IMR-90 (cell line): ENCODE results near the gene PRKAB1. TPM values are rescaled to one million over a fixed set of nuclear protein-coding genes. Genes with fewer than 3 reads are reported as not detected.

Experiments used
- ATAC-seq: fragments of 200-7000 bp; cut with Tn5 transposase; 2 replicates; pipeline ENCODE4 v1.9.1; 2020; ENCODE audit warnings: low read depth, mild to moderate bottlenecking, moderate library complexity
- BruUV-seq: library from RNA; stranded (reverse); fragments of 400-500 nt; replicated peaks from 2 replicates; lab custom pipeline; 2021; lab: Mats Ljungman, UMichigan
- CTCF ChIA-PET: fragments of 300-600 bp; formaldehyde crosslinking; extraction: SDS; loops from one replicate; lab custom pipeline; 2021; ENCODE audit warnings: antibody characterized with exemption; lab: Yijun Ruan, JAX
- POLR2A ChIA-PET: fragments of 300-600 bp; sonication (Branson Sonifier 250); formaldehyde crosslinking; loops from one replicate; lab custom pipeline; 2022; ENCODE audit warnings: antibody characterized with exemption; ENCODE audit not compliant: unreplicated experiment; lab: Charles Lee
- DNase-seq: peaks from one replicate; pipeline ENCODE4 v3.0.0; 2013
- H2AFZ ChIP-seq: replicated peaks from 2 replicates; pipeline ENCODE3; 2013; ENCODE audit warnings: low read length, mild to moderate bottlenecking; ENCODE audit not compliant: poor library complexity
- H2AK5ac ChIP-seq: 2 replicates; pipeline ENCODE4 v1.6.1; 2013; ENCODE audit warnings: low read depth, low read length, inconsistent platforms
- H2AK9ac ChIP-seq: replicated peaks from 2 replicates; pipeline ENCODE3; 2013; ENCODE audit warnings: mild to moderate bottlenecking, low read depth, low read length, moderate library complexity; ENCODE audit not compliant: poor library complexity
- H2BK120ac ChIP-seq: 2 replicates; pipeline ENCODE4 v1.6.1; 2013; ENCODE audit warnings: low read depth, low read length, inconsistent platforms
- H2BK15ac ChIP-seq: 3 replicates; pipeline ENCODE4 v1.6.1; 2013; ENCODE audit warnings: low read depth, low read length, inconsistent platforms
- H2BK20ac ChIP-seq: 2 replicates; pipeline ENCODE4 v1.6.1; 2013; ENCODE audit warnings: low read depth, mild to moderate bottlenecking, inconsistent platforms, low read length, moderate library complexity
- H2BK5ac ChIP-seq: 2 replicates; pipeline ENCODE4 v1.6.1; 2013; ENCODE audit warnings: mild to moderate bottlenecking, low read depth, low read length, inconsistent platforms; ENCODE audit not compliant: poor library complexity, severe bottlenecking
- H3K14ac ChIP-seq: replicated peaks from 2 replicates; pipeline ENCODE4 v1.6.1; 2013; ENCODE audit warnings: low read depth, low read length, inconsistent platforms
- H3K18ac ChIP-seq: 2 replicates; pipeline ENCODE4 v1.6.1; 2013; ENCODE audit warnings: low read depth, low read length, control low read depth
- H3K23ac ChIP-seq: 2 replicates; pipeline ENCODE4 v1.6.1; 2013; ENCODE audit warnings: low read depth, low read length, inconsistent platforms
- H3K27ac ChIP-seq: 2 replicates; pipeline ENCODE4 v1.5.1; 2013; ENCODE audit warnings: mild to moderate bottlenecking, control low read depth, low read length; ENCODE audit not compliant: insufficient read depth
- H3K27me3 ChIP-seq: 2 replicates; pipeline ENCODE4 v1.6.1; 2013; ENCODE audit warnings: low read length; ENCODE audit not compliant: control insufficient read depth, insufficient read depth
- H3K36me3 ChIP-seq: 2 replicates; pipeline ENCODE4 v1.6.1; 2013; ENCODE audit warnings: low read length, mixed read lengths; ENCODE audit not compliant: control insufficient read depth, insufficient read depth
- H3K4ac ChIP-seq: 2 replicates; pipeline ENCODE4 v1.6.1; 2013; ENCODE audit warnings: low read depth, low read length, inconsistent platforms
- H3K4me1 ChIP-seq: 2 replicates; pipeline ENCODE4 v1.6.1; 2013; ENCODE audit warnings: low read length, mixed read lengths; ENCODE audit not compliant: control insufficient read depth, insufficient read depth
- H3K4me2 ChIP-seq: 2 replicates; pipeline ENCODE4 v1.6.1; 2013; ENCODE audit warnings: low read depth, mild to moderate bottlenecking, control low read depth, low read length, moderate library complexity
- H3K4me3 ChIP-seq: 2 replicates; pipeline ENCODE4 v1.5.1; 2013; ENCODE audit warnings: low read depth, mild to moderate bottlenecking, control low read depth, low read length, moderate library complexity; ENCODE audit not compliant: insufficient read depth
- H3K56ac ChIP-seq: 2 replicates; pipeline ENCODE4 v1.6.1; 2013; ENCODE audit warnings: low read length, inconsistent platforms; ENCODE audit not compliant: insufficient read depth; ENCODE audit errors: extremely low read depth
- H3K79me1 ChIP-seq, 2 experiments: 2 replicates each; pipeline ENCODE4 v1.6.1; 2013; ENCODE audit warnings: low read length in 2 of 2, inconsistent platforms in 1 of 2, low read depth in 1 of 2
- H3K9ac ChIP-seq: 2 replicates; pipeline ENCODE4 v1.6.1; 2013; ENCODE audit warnings: low read depth, low read length, control low read depth
- H3K9me1 ChIP-seq: 2 replicates; pipeline ENCODE4 v1.6.1; 2013; ENCODE audit warnings: low read length, inconsistent platforms; ENCODE audit not compliant: insufficient read depth
- H3K9me3 ChIP-seq: 2 replicates; pipeline ENCODE4 v1.6.1; 2013; ENCODE audit warnings: low read length; ENCODE audit not compliant: control insufficient read depth, insufficient read depth
- H4K20me1 ChIP-seq: 2 replicates; pipeline ENCODE4 v1.6.1; 2013; ENCODE audit warnings: low read length, inconsistent platforms; ENCODE audit not compliant: insufficient read depth
- H4K5ac ChIP-seq: 2 replicates; pipeline ENCODE4 v1.6.1; 2013; ENCODE audit warnings: mild to moderate bottlenecking, low read depth, low read length, control low read depth
- H4K8ac ChIP-seq, 2 experiments: 2 replicates each; pipeline ENCODE4 v1.6.1; 2013; ENCODE audit warnings: low read depth in 2 of 2, low read length in 2 of 2, control low read depth in 1 of 2, inconsistent platforms in 1 of 2
- H4K91ac ChIP-seq: 2 replicates; pipeline ENCODE4 v1.6.1; 2013; ENCODE audit warnings: low read depth, low read length, inconsistent platforms; ENCODE audit not compliant: insufficient read depth
- BHLHE40 ChIP-seq: fragments of 150-350 bp; IDR thresholded peaks from 2 replicates; pipeline ENCODE4 v1.6.1; 2016; ENCODE audit warnings: mild to moderate bottlenecking, low read depth, low read length
- CEBPB ChIP-seq: IDR thresholded peaks from 2 replicates; pipeline ENCODE4 v1.6.1; 2012; ENCODE audit warnings: low read depth, low read length, improper control_type of control experiment
- CHD1 ChIP-seq: IDR thresholded peaks from 2 replicates; pipeline ENCODE4 v1.6.1; 2012; ENCODE audit warnings: low read depth, low read length, improper control_type of control experiment
- CTCF ChIP-seq: conservative IDR thresholded peaks from 2 replicates; pipeline ENCODE4 v1.5.1; 2012; ENCODE audit warnings: mild to moderate bottlenecking, low read depth, low read length, improper control_type of control experiment
- ELK1 ChIP-seq: fragments of 150-350 bp; IDR thresholded peaks from 2 replicates; pipeline ENCODE4 v1.6.1; 2016; ENCODE audit warnings: low read depth, mild to moderate bottlenecking, low read length, moderate library complexity, borderline replicate concordance
- FOS ChIP-seq: fragments of 150-350 bp; IDR thresholded peaks from 2 replicates; pipeline ENCODE4 v1.6.1; 2016; ENCODE audit warnings: low read depth, low read length
- MAFK ChIP-seq: IDR thresholded peaks from 2 replicates; pipeline ENCODE4 v1.6.1; 2012; ENCODE audit warnings: low read depth, low read length, improper control_type of control experiment
- MAZ ChIP-seq: IDR thresholded peaks from 2 replicates; pipeline ENCODE4 v1.6.1; 2012; ENCODE audit warnings: low read depth, mild to moderate bottlenecking, low read length, improper control_type of control experiment, moderate library complexity, borderline replicate concordance
- MXI1 ChIP-seq: IDR thresholded peaks from 2 replicates; pipeline ENCODE4 v1.6.1; 2012; ENCODE audit warnings: low read depth, mild to moderate bottlenecking, low read length, moderate library complexity, borderline replicate concordance
- NFE2L2 ChIP-seq: fragments of 150-350 bp; IDR thresholded peaks from 2 replicates; pipeline ENCODE4 v1.6.1; 2016; ENCODE audit warnings: low read depth, mild to moderate bottlenecking, low read length
- POLR2A ChIP-seq: IDR thresholded peaks from 2 replicates; pipeline ENCODE4 v1.6.1; 2012; ENCODE audit warnings: mild to moderate bottlenecking, low read depth, low read length
- RAD21 ChIP-seq: IDR thresholded peaks from 2 replicates; pipeline ENCODE4 v1.6.1; 2012; ENCODE audit warnings: low read length, improper control_type of control experiment
- RCOR1 ChIP-seq: IDR thresholded peaks from 2 replicates; pipeline ENCODE4 v1.6.1; 2012; ENCODE audit warnings: mild to moderate bottlenecking, low read length, improper control_type of control experiment; ENCODE audit not compliant: insufficient replicate concordance
- RFX5 ChIP-seq: IDR thresholded peaks from 2 replicates; pipeline ENCODE4 v1.8.0; 2012; ENCODE audit warnings: low read depth, mild to moderate bottlenecking, low read length, moderate library complexity
- SMC3 ChIP-seq: fragments of 150-350 bp; IDR thresholded peaks from 2 replicates; pipeline ENCODE4 v1.6.1; 2016; ENCODE audit warnings: low read depth, mild to moderate bottlenecking, antibody characterized with exemption, low read length, moderate library complexity
- USF2 ChIP-seq: fragments of 150-350 bp; IDR thresholded peaks from 2 replicates; pipeline ENCODE4 v1.6.1; 2017; ENCODE audit warnings: mild to moderate bottlenecking, antibody characterized with exemption, low read length, low read depth
- dilution Hi-C: fragments of 300-500 bp; cut with HindIII; formaldehyde crosslinking; loops from one replicate; pipeline ENCODE4 v1.14.3; 2018; ENCODE audit warnings: low sequenced_read_pairs; ENCODE audit not compliant: unreplicated experiment
- in situ Hi-C: fragments of 300-500 bp; cut with MboI; formaldehyde crosslinking; loops from 3 replicates; pipeline ENCODE4 v1.14.3; 2019; ENCODE audit warnings: low sequenced_read_pairs, inconsistent platforms, mixed read lengths
- intact Hi-C: fragments of 100-400 bp; cut with micrococcal nuclease; formaldehyde crosslinking; loops from 2 replicates; pipeline ENCODE4 v1.10.0; 2022
- polyA plus RNA-seq, 3 experiments: library from polyadenylated mRNA; depleted of rRNA; stranded (reverse); fragments of >200 nt; gene quantifications; 2 replicates each; pipeline ENCODE4 v1.2.3, GENCODE V29; 2012; ENCODE audit warnings: low replicate concordance in 1 of 3
- total RNA-seq: library from RNA; depleted of rRNA; stranded (reverse); fragments of >200 nt; gene quantifications from 2 replicates; pipeline ENCODE4 v1.2.3, GENCODE V29; 2012

Gene PRKAB1
- total and polyA plus RNA-seq, 2 of the 4 experiments (the other 2 are of a cell fraction): 9.7 to 19.3 TPM

- Histone ChIP-seq H3K14ac (no peak overlapping the region), H4K91ac (no peak overlapping the region), H3K9me1 (no peaks in the 10 kb centered on the region; the same call in 1 of the 2 replicates), H3K4me1 (peaks cover 3% of the 10 kb centered on the region), H2AFZ (no peak overlapping the region), H3K4ac (no peak overlapping the region), H3K27ac (no peak overlapping the region), H3K56ac (no peak overlapping the region), H2BK20ac (no peak overlapping the region), H3K27me3 (no peaks in the 10 kb centered on the region), H2BK120ac (no peak overlapping the region), H3K9me3 (no peaks in the 10 kb centered on the region), H3K23ac (no peak overlapping the region), H3K36me3 (peaks cover 2% of the 10 kb centered on the region; the same call in 1 of the 2 replicates), H4K20me1 (no peaks in the 10 kb centered on the region), H3K4me2 (no peak overlapping the region), H3K4me3 (no peak overlapping the region), H3K79me1 (no peaks in the 10 kb centered on the region; a peak in 1 of 4 replicates), H4K8ac (no peak overlapping the region), H3K9ac (no peak overlapping the region), H2AK9ac (no peak overlapping the region), H2AK5ac (no peak overlapping the region), H2BK15ac (no peak overlapping the region), H4K5ac (no peak overlapping the region), H3K18ac (no peak overlapping the region), H2BK5ac (no peak overlapping the region)
- no TSS peak for BruUV-seq
- in situ Hi-C loops: no loop called here
- ATAC-seq (no peak), DNase-seq (no peak)
- intact Hi-C loops: no loop called here
- ChIA-PET POLR2A (no interaction called here), CTCF (no interaction called here)
- no peak for TF ChIP-seq BHLHE40
- TF ChIP-seq RFX5: no peak
- no peak for TF ChIP-seq SMC3
- TF ChIP-seq CEBPB: no peak
- no peak for TF ChIP-seq USF2
- no peak for TF ChIP-seq RAD21
- TF ChIP-seq ELK1: no peak
- no peak for TF ChIP-seq MAFK
- no peak for TF ChIP-seq MXI1
- TF ChIP-seq RCOR1: no peak
- no peak for TF ChIP-seq MAZ
- no peak for TF ChIP-seq CHD1
- no peak for TF ChIP-seq FOS
- TF ChIP-seq CTCF: no peak
- no peak for TF ChIP-seq POLR2A
- TF ChIP-seq NFE2L2: no peak
- dilution Hi-C loops: no loop called here
These were observed 52.4 kb downstream of the PRKAB1 start for GRCh38 chr12:119720349-119720748.
